A673 (cell line): Measurements from ENCODE around the gene YES1.

ENCODE experiments used
- EZH2 ChIP-seq: fragments of 200-600 bp; sonication (generic); IDR thresholded peaks from 2 replicates; pipeline ENCODE4 v1.6.1; 2017; ENCODE audit warnings: borderline replicate concordance, low read depth, mild to moderate bottlenecking, mixed read lengths, antibody characterized with exemption, low read length; ENCODE audit not compliant: poor library complexity, severe bottlenecking
- TF ChIP-seq, protein P1 (sequence below): fragments of 300-800, 200-600 bp; sonication (generic); conservative IDR thresholded peaks from 2 replicates; pipeline ENCODE4 v1.5.1; 2017; ENCODE audit warnings: low read depth, mild to moderate bottlenecking, antibody characterized with exemption, low read length, moderate library complexity, mixed read lengths

DNA sequence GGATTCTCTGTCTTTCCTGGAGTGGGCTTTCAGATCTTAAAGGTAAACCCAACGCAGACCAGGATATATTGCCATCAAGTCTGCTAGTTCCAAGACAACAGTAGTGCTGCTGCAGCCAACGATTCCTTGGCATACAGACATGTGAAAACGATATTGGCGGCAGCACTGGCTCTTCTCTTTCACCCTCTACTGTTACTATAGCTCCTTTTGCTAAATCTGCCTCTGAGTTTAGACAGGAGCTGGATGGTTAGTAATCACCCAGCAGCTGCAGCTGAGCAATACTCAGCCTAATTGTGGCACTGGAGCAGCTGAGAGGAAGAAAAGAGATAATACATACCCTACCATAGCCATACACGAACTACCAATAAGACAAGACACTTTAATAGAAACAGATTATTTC lies 4.0 kb downstream of the YES1 start:
- TF ChIP-seq, protein P1, sequence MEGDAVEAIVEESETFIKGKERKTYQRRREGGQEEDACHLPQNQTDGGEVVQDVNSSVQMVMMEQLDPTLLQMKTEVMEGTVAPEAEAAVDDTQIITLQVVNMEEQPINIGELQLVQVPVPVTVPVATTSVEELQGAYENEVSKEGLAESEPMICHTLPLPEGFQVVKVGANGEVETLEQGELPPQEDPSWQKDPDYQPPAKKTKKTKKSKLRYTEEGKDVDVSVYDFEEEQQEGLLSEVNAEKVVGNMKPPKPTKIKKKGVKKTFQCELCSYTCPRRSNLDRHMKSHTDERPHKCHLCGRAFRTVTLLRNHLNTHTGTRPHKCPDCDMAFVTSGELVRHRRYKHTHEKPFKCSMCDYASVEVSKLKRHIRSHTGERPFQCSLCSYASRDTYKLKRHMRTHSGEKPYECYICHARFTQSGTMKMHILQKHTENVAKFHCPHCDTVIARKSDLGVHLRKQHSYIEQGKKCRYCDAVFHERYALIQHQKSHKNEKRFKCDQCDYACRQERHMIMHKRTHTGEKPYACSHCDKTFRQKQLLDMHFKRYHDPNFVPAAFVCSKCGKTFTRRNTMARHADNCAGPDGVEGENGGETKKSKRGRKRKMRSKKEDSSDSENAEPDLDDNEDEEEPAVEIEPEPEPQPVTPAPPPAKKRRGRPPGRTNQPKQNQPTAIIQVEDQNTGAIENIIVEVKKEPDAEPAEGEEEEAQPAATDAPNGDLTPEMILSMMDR = no peak
- no peak for TF ChIP-seq EZH2
